Erythroblast (primary cell): ENCODE results near the gene TAF11.

ENCODE experiments used
- GATA1 ChIP-seq: IDR thresholded peaks from 2 replicates; pipeline ENCODE4 v1.6.1; 2011; ENCODE audit warnings: low read depth, mild to moderate bottlenecking, control low read depth, low read length, moderate library complexity
- POLR2A ChIP-seq: IDR thresholded peaks from 2 replicates; pipeline ENCODE4 v1.6.1; 2011; ENCODE audit warnings: mild to moderate bottlenecking, low read length

DNA sequence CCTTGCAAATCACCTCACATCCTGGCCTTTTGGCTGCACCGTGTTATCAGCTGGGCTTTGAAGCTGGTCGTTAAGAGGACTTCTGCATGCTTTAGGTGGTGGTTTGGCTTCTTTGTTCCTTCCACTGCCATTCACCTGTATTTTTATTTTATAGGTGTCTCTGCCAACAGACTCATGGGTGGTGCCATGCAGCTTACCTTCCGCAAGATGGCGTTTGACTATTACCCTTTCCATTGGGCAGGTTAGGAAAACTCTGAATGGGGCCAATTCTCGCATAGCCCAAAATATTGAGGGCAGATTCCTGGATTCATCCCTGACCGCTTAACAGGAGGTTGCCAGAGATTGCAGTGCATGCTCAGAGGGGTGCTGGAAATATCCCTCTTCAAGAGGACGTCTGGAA is 32.4 kb downstream of the TAF11 start:
- no peak for TF ChIP-seq POLR2A
- TF ChIP-seq GATA1: no peak
